Astrocyte (in vitro differentiated cells and primary cell): ENCODE data around the gene PPAN. TPM values are rescaled to one million over a fixed set of nuclear protein-coding genes. Genes with fewer than 3 reads are reported as not detected.
A peak's percentile ranks its signal among the peaks of the same experiment; 100 is the strongest.

Source experiments
- DNase-seq: peaks from one replicate; pipeline ENCODE4 v3.0.0-alpha.2; 2010; ENCODE audit warnings: low read depth
- FAIRE-seq: peaks from 2 replicates; lab custom pipeline; 2011; peaks lifted over from hg19 to GRCh38; lab: Jason Lieb, UNC
- H2AFZ ChIP-seq: 2 replicates; pipeline ENCODE4 v1.6.0; 2012; ENCODE audit warnings: low read depth, low read length, inconsistent platforms
- H3K27ac ChIP-seq: 2 replicates; pipeline ENCODE4 v1.5.1; 2011; ENCODE audit warnings: low read depth, low read length, inconsistent platforms
- H3K27me3 ChIP-seq: 2 replicates; pipeline ENCODE4 v1.6.0; 2011; ENCODE audit warnings: low read length, inconsistent platforms; ENCODE audit not compliant: insufficient read depth
- H3K36me3 ChIP-seq: 2 replicates; pipeline ENCODE4 v1.5.1; 2011; ENCODE audit warnings: low read length, inconsistent platforms; ENCODE audit not compliant: insufficient read depth
- H3K4me1 ChIP-seq: 2 replicates; pipeline ENCODE4 v1.5.1; 2011; ENCODE audit warnings: low read length, inconsistent platforms; ENCODE audit not compliant: insufficient read depth
- H3K4me2 ChIP-seq: 2 replicates; pipeline ENCODE4 v1.6.0; 2012; ENCODE audit warnings: low read length, inconsistent platforms
- H3K4me3 ChIP-seq: 2 replicates; pipeline ENCODE4 v1.5.1; 2011; ENCODE audit warnings: low read depth, mild to moderate bottlenecking, low read length, inconsistent platforms; ENCODE audit not compliant: insufficient read depth
- H3K79me2 ChIP-seq: 2 replicates; pipeline ENCODE4 v1.6.0; 2012; ENCODE audit warnings: mild to moderate bottlenecking, low read length, inconsistent platforms; ENCODE audit not compliant: insufficient read depth
- H3K9ac ChIP-seq: 2 replicates; pipeline ENCODE4 v1.6.0; 2012; ENCODE audit warnings: mild to moderate bottlenecking, low read length, inconsistent platforms
- H3K9me3 ChIP-seq: 2 replicates; pipeline ENCODE4 v1.5.1; 2012; ENCODE audit warnings: low read depth, mild to moderate bottlenecking, low read length, inconsistent platforms; ENCODE audit not compliant: insufficient read depth
- H4K20me1 ChIP-seq: 2 replicates; pipeline ENCODE4 v1.6.0; 2012; ENCODE audit warnings: low read length, inconsistent platforms; ENCODE audit not compliant: insufficient read depth
- H3K27ac Mint-ChIP-seq: one replicate; pipeline ENCODE4 v1.8.0; 2021; ENCODE audit warnings: mild to moderate bottlenecking, mixed read lengths; ENCODE audit not compliant: unreplicated experiment
- H3K27me3 Mint-ChIP-seq: one replicate; pipeline ENCODE4 v1.8.0; 2021; ENCODE audit warnings: low read depth, mixed read lengths; ENCODE audit not compliant: unreplicated experiment
- H3K36me3 Mint-ChIP-seq: one replicate; pipeline ENCODE4 v1.8.0; 2021; ENCODE audit warnings: low read depth, mixed read lengths; ENCODE audit not compliant: unreplicated experiment
- H3K4me1 Mint-ChIP-seq: one replicate; pipeline ENCODE4 v1.8.0; 2021; ENCODE audit warnings: low read depth, mixed read lengths; ENCODE audit not compliant: unreplicated experiment
- H3K4me3 Mint-ChIP-seq: one replicate; pipeline ENCODE4 v1.8.0; 2021; ENCODE audit warnings: mild to moderate bottlenecking, moderate library complexity, mixed read lengths; ENCODE audit not compliant: unreplicated experiment
- H3K9me3 Mint-ChIP-seq: one replicate; pipeline ENCODE4 v1.8.0; 2021; ENCODE audit warnings: mild to moderate bottlenecking, mixed read lengths; ENCODE audit not compliant: unreplicated experiment
- CTCF ChIP-seq: IDR thresholded peaks from 2 replicates; pipeline ENCODE4 v1.5.1; 2011; ENCODE audit warnings: low read depth, mild to moderate bottlenecking, inconsistent platforms, low read length, moderate library complexity; ENCODE audit not compliant: insufficient read depth
- EZH2 ChIP-seq: IDR thresholded peaks from 2 replicates; pipeline ENCODE4 v1.6.1; 2012; ENCODE audit warnings: mild to moderate bottlenecking, low read length, inconsistent platforms; ENCODE audit not compliant: insufficient read depth
- total RNA-seq: library from RNA; stranded (reverse); gene quantifications from 2 replicates; pipeline ENCODE4 v1.2.1, GENCODE V29; 2021

Gene PPAN
- total RNA-seq, 1 donor from 2014 or later: 55.6 TPM

GRCh38 chr19:10107817-10108367, 1.7 kb downstream of the PPAN start:
- Mint-ChIP-seq H3K36me3 (peaks cover 11% of the 10 kb centered on the region), H3K4me3 (peak overlapping the region; percentile 50), H3K27me3 (no peaks in the 10 kb centered on the region), H3K4me1 (peaks cover 13% of the 10 kb centered on the region), H3K9me3 (no peaks in the 10 kb centered on the region), H3K27ac (peak overlapping the region; percentile 90)
- no peaks in the 10 kb centered on the region for H3K9me3 ChIP-seq
- peak overlapping the region; percentile 88 for H3K9ac ChIP-seq
- no peaks in the 10 kb centered on the region for H3K27me3 ChIP-seq
- H3K36me3 ChIP-seq: peaks cover 13% of the 10 kb centered on the region
- TF ChIP-seq CTCF (no peak), EZH2 (no peak)
- no peak overlapping the region for H3K4me3 ChIP-seq
- H2AFZ ChIP-seq: no peak overlapping the region
- peak overlapping the region; percentile 98 for H3K4me2 ChIP-seq
- H3K4me1 ChIP-seq: peaks cover 12% of the 10 kb centered on the region
- FAIRE-seq (no peak), DNase-seq (no peak)
- H3K79me2 ChIP-seq: peaks cover 43% of the 10 kb centered on the region
- no peak overlapping the region for H3K27ac ChIP-seq
- H4K20me1 ChIP-seq: peaks cover 42% of the 10 kb centered on the region

- Histone ChIP-seq H3K4me3 (no peak overlapping the region), H3K36me3 (peaks cover 13% of the 10 kb centered on the region), H3K9me3 (no peaks in the 10 kb centered on the region), H4K20me1 (peaks cover 56% of the 10 kb centered on the region), H3K27me3 (no peaks in the 10 kb centered on the region), H3K9ac (no peak overlapping the region), H3K79me2 (peaks cover 43% of the 10 kb centered on the region), H2AFZ (no peak overlapping the region), H3K4me2 (no peak overlapping the region), H3K4me1 (peaks cover 12% of the 10 kb centered on the region), H3K27ac (no peak overlapping the region)
- Mint-ChIP-seq H3K27me3 (no peaks in the 10 kb centered on the region), H3K4me1 (peaks cover 13% of the 10 kb centered on the region), H3K36me3 (peaks cover 11% of the 10 kb centered on the region), H3K9me3 (no peaks in the 10 kb centered on the region), H3K27ac (peak overlapping the region; percentile 62), H3K4me3 (no peak overlapping the region)
- TF ChIP-seq CTCF (no peak), EZH2 (no peak)
- FAIRE-seq: no peak
- no peak for DNase-seq
Observed at GRCh38 chr19:10109528-10109927, 3.4 kb downstream of the PPAN start.
